ENCODE results near the gene ST7.

DNA sequence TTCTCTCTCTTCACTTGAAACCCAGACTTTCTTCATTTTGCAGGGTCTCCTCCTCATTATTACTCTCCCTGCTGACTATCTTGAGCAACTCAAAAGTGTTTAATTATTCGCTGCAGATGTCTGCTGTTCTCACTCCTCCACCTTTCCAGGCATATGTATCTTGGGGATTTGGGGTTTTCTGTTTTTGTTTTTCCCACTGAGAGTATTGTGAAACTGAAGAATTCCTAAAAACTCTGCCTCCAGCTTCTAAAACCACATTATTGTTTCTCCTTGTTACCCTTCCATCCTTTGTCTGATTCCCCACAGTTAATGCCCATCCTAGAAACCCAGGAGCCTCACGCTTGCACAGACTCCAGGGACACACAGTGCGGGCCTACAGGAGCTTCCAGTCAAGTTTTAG lies 318.3 kb downstream of the ST7 start:
- TF ChIP-seq, protein P1, sequence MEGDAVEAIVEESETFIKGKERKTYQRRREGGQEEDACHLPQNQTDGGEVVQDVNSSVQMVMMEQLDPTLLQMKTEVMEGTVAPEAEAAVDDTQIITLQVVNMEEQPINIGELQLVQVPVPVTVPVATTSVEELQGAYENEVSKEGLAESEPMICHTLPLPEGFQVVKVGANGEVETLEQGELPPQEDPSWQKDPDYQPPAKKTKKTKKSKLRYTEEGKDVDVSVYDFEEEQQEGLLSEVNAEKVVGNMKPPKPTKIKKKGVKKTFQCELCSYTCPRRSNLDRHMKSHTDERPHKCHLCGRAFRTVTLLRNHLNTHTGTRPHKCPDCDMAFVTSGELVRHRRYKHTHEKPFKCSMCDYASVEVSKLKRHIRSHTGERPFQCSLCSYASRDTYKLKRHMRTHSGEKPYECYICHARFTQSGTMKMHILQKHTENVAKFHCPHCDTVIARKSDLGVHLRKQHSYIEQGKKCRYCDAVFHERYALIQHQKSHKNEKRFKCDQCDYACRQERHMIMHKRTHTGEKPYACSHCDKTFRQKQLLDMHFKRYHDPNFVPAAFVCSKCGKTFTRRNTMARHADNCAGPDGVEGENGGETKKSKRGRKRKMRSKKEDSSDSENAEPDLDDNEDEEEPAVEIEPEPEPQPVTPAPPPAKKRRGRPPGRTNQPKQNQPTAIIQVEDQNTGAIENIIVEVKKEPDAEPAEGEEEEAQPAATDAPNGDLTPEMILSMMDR (IDR thresholded peaks at IDR 0.05) = no peak
- TF ChIP-seq POLR2A (IDR thresholded peaks at IDR 0.05) = no peak

All from tibial nerve (tissue), 3 donors.